ENCODE measurements around the gene NSFL1C.

DNA sequence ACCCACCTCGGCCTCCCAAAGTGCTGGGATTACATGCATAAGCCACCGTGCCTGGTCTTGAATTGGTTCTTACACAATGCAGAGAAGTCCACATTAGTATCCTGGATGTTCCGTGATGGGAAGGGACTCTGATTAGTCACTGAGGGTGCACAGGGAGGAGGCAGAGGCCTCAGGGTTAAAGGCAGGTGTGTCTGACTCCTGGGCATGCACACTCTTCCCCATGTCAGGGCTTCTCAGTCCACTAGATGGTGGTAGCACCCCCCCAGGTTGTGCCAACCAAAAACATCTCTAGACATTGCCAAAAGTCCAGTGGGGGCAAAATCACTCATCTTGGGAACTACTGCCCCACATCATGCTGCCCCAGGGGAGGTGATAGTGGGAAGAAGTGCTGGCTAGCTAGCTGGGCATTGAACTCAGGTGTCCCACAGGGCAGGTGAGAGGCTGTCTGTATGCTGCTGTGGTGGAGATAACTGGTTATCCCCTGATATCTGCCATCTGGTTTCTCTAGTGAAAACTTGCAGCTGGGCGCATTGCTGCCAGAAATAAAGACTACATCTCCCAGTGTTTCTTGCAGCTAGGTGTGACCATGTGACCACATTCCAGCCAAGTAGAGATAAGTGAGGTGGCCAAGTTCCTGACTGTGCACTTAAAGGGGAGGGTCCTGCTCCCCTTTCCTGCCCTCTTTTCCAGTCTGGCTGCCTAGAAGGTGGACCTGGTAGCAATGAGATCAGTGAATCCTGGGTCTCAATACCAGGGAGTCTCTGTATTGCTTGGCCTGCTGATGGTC is 8.4 kb upstream of the NSFL1C start:
- TF ChIP-seq, protein P1, sequence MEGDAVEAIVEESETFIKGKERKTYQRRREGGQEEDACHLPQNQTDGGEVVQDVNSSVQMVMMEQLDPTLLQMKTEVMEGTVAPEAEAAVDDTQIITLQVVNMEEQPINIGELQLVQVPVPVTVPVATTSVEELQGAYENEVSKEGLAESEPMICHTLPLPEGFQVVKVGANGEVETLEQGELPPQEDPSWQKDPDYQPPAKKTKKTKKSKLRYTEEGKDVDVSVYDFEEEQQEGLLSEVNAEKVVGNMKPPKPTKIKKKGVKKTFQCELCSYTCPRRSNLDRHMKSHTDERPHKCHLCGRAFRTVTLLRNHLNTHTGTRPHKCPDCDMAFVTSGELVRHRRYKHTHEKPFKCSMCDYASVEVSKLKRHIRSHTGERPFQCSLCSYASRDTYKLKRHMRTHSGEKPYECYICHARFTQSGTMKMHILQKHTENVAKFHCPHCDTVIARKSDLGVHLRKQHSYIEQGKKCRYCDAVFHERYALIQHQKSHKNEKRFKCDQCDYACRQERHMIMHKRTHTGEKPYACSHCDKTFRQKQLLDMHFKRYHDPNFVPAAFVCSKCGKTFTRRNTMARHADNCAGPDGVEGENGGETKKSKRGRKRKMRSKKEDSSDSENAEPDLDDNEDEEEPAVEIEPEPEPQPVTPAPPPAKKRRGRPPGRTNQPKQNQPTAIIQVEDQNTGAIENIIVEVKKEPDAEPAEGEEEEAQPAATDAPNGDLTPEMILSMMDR (IDR thresholded peaks at IDR 0.05): no peak
- no peak for TF ChIP-seq POLR2A (IDR thresholded peaks at IDR 0.05)

Measured in upper lobe of left lung (tissue), 4 donors.